WTC11 (cell line): ENCODE data around the gene KIN. TPM values are rescaled to one million over a fixed set of nuclear protein-coding genes. Genes with fewer than 3 reads are reported as not detected.

Source experiments
- ATAC-seq: fragments of 200-7000 bp; cut with Tn5 transposase; 2 replicates; pipeline ENCODE4 v1.10.0; 2021; ENCODE audit warnings: mild to moderate bottlenecking, moderate library complexity
- CTCF ChIA-PET: fragments of 300-600 bp; sonication (Branson Sonifier 250); formaldehyde crosslinking; loops from one replicate; lab custom pipeline; 2021; ENCODE audit warnings: antibody characterized with exemption; lab: Charles Lee
- POLR2A ChIA-PET: fragments of 350-600 bp; sonication (Branson Sonifier 250); formaldehyde crosslinking; loops from one replicate; lab custom pipeline; 2021; ENCODE audit warnings: antibody characterized with exemption; lab: Charles Lee
- DNase-seq: peaks from one replicate; pipeline ENCODE4 v3.0.0; 2021; ENCODE audit warnings: low spot score
- H3K27ac Mint-ChIP-seq: 2 replicates; pipeline ENCODE4 v1.8.0; 2021; ENCODE audit warnings: mixed read lengths
- H3K27me3 Mint-ChIP-seq: 2 replicates; pipeline ENCODE4 v1.8.0; 2021; ENCODE audit warnings: low read depth, mild to moderate bottlenecking, moderate library complexity, mixed read lengths
- H3K36me3 Mint-ChIP-seq: 2 replicates; pipeline ENCODE4 v1.8.0; 2021; ENCODE audit warnings: mixed read lengths
- H3K4me1 Mint-ChIP-seq: 2 replicates; pipeline ENCODE4 v1.8.0; 2022; ENCODE audit warnings: mixed read lengths
- H3K4me3 Mint-ChIP-seq: 2 replicates; pipeline ENCODE4 v1.8.0; 2021; ENCODE audit warnings: mild to moderate bottlenecking, moderate library complexity, mixed read lengths
- H3K9me3 Mint-ChIP-seq: 2 replicates; pipeline ENCODE4 v1.8.0; 2021; ENCODE audit warnings: mixed read lengths
- ELF4 ChIP-seq: sonication (generic); formaldehyde crosslinking; IDR thresholded peaks from 2 replicates; pipeline ENCODE4 v1.8.1; 2022; ENCODE audit warnings: low read depth, mild to moderate bottlenecking, moderate library complexity, missing genetic modification reagents
- ESRRA ChIP-seq: sonication (generic); formaldehyde crosslinking; IDR thresholded peaks from 2 replicates; pipeline ENCODE4 v1.8.1; 2022; ENCODE audit warnings: mild to moderate bottlenecking, missing genetic modification reagents, borderline replicate concordance
- FOXJ3 ChIP-seq: sonication (generic); formaldehyde crosslinking; IDR thresholded peaks from 2 replicates; pipeline ENCODE4 v1.9.0; 2021; ENCODE audit warnings: missing genetic modification reagents, mild to moderate bottlenecking, borderline replicate concordance
- IRF2 ChIP-seq: sonication (generic); formaldehyde crosslinking; IDR thresholded peaks from 2 replicates; pipeline ENCODE4 v1.8.0; 2022; ENCODE audit warnings: low read depth, missing genetic modification reagents, borderline replicate concordance
- MXD4 ChIP-seq: fragments of 250-450 bp; sonication (Bioruptor Pico); IDR thresholded peaks from 2 replicates; pipeline ENCODE4 v1.8.0; 2021; ENCODE audit warnings: mild to moderate bottlenecking, moderate library complexity, borderline replicate concordance
- NFATC4 ChIP-seq: fragments of 250-450 bp; sonication (Bioruptor Pico); IDR thresholded peaks from 2 replicates; pipeline ENCODE4 v1.9.0; 2021; ENCODE audit warnings: mild to moderate bottlenecking
- NR1H2 ChIP-seq: sonication (generic); formaldehyde crosslinking; IDR thresholded peaks from 2 replicates; pipeline ENCODE4 v1.9.0; 2021; ENCODE audit warnings: mild to moderate bottlenecking, moderate library complexity, missing genetic modification reagents
- NR2C2 ChIP-seq: sonication (generic); formaldehyde crosslinking; IDR thresholded peaks from 2 replicates; pipeline ENCODE4 v1.8.0; 2022; ENCODE audit warnings: mild to moderate bottlenecking, missing genetic modification reagents
- TCF7 ChIP-seq: sonication (generic); formaldehyde crosslinking; IDR thresholded peaks from 2 replicates; pipeline ENCODE4 v1.8.0; 2022; ENCODE audit warnings: mild to moderate bottlenecking, low read depth, missing genetic modification reagents, moderate library complexity
- ZNF219 ChIP-seq: sonication (generic); formaldehyde crosslinking; IDR thresholded peaks from 2 replicates; pipeline ENCODE4 v1.8.0; 2023; ENCODE audit warnings: missing genetic modification reagents, mild to moderate bottlenecking, borderline replicate concordance
- total RNA-seq: library from RNA; stranded (reverse); gene quantifications from 3 replicates; pipeline ENCODE4 v1.2.3, GENCODE V29; 2021
- TF ChIP-seq, protein P1 (sequence below): sonication (generic); formaldehyde crosslinking; IDR thresholded peaks from 2 replicates; pipeline ENCODE4 v1.8.0; 2023; ENCODE audit warnings: missing genetic modification reagents
- TF ChIP-seq, protein P2 (sequence below): sonication (generic); formaldehyde crosslinking; IDR thresholded peaks from 2 replicates; pipeline ENCODE4 v1.8.1; 2023; ENCODE audit warnings: mild to moderate bottlenecking, missing genetic modification reagents
- TF ChIP-seq, protein P3 (sequence below): fragments of 250-450 bp; sonication (Bioruptor Pico); IDR thresholded peaks from 2 replicates; pipeline ENCODE4 v1.9.0; 2021; ENCODE audit warnings: mild to moderate bottlenecking, borderline replicate concordance
- TF ChIP-seq, protein P4 (sequence below): sonication (generic); formaldehyde crosslinking; IDR thresholded peaks from 2 replicates; pipeline ENCODE4 v1.8.1; 2023; ENCODE audit warnings: mild to moderate bottlenecking, missing genetic modification reagents
- TF ChIP-seq, protein P5 (sequence below): fragments of 250-450 bp; sonication (Bioruptor Pico); IDR thresholded peaks from 2 replicates; pipeline ENCODE4 v1.9.0; 2021; ENCODE audit warnings: mild to moderate bottlenecking
- TF ChIP-seq, protein P6 (sequence below): fragments of 250-450 bp; sonication (Bioruptor Pico); IDR thresholded peaks from 2 replicates; pipeline ENCODE4 v1.9.0; 2021; ENCODE audit warnings: mild to moderate bottlenecking
- TF ChIP-seq, protein P7 (sequence below): fragments of 250-450 bp; sonication (Bioruptor Pico); conservative IDR thresholded peaks from 2 replicates; pipeline ENCODE4 v1.9.0; 2021; ENCODE audit warnings: mild to moderate bottlenecking

The KIN gene
- total RNA-seq, 1 experiment from 2014 or later: 13.1 TPM

DNA sequence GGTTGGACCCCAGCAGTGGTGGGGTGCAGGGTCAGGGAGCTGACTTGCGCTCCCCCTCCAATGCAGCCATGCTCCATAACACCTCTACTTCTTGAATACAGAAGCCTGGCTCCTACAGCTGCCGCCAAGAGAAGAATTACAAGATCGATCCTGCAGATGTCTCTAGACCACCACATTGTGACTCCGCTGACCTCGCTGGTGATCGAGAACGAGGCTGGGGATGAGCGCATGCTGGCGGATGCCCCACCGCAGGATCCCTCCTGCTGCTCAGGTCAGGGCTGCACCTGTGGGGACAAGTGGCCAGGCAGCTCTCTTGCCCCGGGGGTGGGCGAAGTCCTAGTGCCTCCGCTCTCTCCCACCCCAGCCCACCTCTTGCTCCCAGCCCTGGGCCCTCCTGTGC is 53.0 kb downstream of the KIN start:
- Mint-ChIP-seq H3K4me1 (no peaks in the 10 kb centered on the region), H3K4me3 (no peak overlapping the region), H3K27me3 (no peaks in the 10 kb centered on the region), H3K9me3 (no peaks in the 10 kb centered on the region), H3K27ac (no peak overlapping the region), H3K36me3 (no peaks in the 10 kb centered on the region)
- TF ChIP-seq IRF2 (CRISPR knock-in tag) (no peak), ZNF219 (no peak), FOXJ3 (CRISPR knock-in tag) (no peak), MXD4 (CRISPR knock-in tag) (no peak), NFATC4 (CRISPR knock-in tag) (no peak), NR2C2 (no peak), TCF7 (CRISPR knock-in tag) (no peak), ESRRA (CRISPR knock-in tag) (no peak)
- TF ChIP-seq, protein P1, sequence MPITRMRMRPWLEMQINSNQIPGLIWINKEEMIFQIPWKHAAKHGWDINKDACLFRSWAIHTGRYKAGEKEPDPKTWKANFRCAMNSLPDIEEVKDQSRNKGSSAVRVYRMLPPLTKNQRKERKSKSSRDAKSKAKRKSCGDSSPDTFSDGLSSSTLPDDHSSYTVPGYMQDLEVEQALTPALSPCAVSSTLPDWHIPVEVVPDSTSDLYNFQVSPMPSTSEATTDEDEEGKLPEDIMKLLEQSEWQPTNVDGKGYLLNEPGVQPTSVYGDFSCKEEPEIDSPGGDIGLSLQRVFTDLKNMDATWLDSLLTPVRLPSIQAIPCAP (CRISPR knock-in tag): no peak
- TF ChIP-seq, protein P2, sequence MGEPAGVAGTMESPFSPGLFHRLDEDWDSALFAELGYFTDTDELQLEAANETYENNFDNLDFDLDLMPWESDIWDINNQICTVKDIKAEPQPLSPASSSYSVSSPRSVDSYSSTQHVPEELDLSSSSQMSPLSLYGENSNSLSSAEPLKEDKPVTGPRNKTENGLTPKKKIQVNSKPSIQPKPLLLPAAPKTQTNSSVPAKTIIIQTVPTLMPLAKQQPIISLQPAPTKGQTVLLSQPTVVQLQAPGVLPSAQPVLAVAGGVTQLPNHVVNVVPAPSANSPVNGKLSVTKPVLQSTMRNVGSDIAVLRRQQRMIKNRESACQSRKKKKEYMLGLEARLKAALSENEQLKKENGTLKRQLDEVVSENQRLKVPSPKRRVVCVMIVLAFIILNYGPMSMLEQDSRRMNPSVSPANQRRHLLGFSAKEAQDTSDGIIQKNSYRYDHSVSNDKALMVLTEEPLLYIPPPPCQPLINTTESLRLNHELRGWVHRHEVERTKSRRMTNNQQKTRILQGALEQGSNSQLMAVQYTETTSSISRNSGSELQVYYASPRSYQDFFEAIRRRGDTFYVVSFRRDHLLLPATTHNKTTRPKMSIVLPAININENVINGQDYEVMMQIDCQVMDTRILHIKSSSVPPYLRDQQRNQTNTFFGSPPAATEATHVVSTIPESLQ (CRISPR knock-in tag): no peak
- TF ChIP-seq, protein P3, sequence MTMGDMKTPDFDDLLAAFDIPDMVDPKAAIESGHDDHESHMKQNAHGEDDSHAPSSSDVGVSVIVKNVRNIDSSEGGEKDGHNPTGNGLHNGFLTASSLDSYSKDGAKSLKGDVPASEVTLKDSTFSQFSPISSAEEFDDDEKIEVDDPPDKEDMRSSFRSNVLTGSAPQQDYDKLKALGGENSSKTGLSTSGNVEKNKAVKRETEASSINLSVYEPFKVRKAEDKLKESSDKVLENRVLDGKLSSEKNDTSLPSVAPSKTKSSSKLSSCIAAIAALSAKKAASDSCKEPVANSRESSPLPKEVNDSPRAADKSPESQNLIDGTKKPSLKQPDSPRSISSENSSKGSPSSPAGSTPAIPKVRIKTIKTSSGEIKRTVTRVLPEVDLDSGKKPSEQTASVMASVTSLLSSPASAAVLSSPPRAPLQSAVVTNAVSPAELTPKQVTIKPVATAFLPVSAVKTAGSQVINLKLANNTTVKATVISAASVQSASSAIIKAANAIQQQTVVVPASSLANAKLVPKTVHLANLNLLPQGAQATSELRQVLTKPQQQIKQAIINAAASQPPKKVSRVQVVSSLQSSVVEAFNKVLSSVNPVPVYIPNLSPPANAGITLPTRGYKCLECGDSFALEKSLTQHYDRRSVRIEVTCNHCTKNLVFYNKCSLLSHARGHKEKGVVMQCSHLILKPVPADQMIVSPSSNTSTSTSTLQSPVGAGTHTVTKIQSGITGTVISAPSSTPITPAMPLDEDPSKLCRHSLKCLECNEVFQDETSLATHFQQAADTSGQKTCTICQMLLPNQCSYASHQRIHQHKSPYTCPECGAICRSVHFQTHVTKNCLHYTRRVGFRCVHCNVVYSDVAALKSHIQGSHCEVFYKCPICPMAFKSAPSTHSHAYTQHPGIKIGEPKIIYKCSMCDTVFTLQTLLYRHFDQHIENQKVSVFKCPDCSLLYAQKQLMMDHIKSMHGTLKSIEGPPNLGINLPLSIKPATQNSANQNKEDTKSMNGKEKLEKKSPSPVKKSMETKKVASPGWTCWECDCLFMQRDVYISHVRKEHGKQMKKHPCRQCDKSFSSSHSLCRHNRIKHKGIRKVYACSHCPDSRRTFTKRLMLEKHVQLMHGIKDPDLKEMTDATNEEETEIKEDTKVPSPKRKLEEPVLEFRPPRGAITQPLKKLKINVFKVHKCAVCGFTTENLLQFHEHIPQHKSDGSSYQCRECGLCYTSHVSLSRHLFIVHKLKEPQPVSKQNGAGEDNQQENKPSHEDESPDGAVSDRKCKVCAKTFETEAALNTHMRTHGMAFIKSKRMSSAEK (CRISPR knock-in tag): no peak
- TF ChIP-seq, protein P4, sequence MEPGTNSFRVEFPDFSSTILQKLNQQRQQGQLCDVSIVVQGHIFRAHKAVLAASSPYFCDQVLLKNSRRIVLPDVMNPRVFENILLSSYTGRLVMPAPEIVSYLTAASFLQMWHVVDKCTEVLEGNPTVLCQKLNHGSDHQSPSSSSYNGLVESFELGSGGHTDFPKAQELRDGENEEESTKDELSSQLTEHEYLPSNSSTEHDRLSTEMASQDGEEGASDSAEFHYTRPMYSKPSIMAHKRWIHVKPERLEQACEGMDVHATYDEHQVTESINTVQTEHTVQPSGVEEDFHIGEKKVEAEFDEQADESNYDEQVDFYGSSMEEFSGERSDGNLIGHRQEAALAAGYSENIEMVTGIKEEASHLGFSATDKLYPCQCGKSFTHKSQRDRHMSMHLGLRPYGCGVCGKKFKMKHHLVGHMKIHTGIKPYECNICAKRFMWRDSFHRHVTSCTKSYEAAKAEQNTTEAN: no peak
- TF ChIP-seq, protein P5, sequence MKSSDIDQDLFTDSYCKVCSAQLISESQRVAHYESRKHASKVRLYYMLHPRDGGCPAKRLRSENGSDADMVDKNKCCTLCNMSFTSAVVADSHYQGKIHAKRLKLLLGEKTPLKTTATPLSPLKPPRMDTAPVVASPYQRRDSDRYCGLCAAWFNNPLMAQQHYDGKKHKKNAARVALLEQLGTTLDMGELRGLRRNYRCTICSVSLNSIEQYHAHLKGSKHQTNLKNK (CRISPR knock-in tag): no peak
- POLR2A ChIA-PET: no interaction called here
- CTCF ChIA-PET: interaction anchor here (0.8 to 1.4 kb wide), 2 partner anchors 209 to 325 kb away, joined by 3 to 6 read pairs; no protein-coding TSS in a partner anchor
- ATAC-seq: peak; percentile 60
- peak; percentile 29 for DNase-seq

DNA sequence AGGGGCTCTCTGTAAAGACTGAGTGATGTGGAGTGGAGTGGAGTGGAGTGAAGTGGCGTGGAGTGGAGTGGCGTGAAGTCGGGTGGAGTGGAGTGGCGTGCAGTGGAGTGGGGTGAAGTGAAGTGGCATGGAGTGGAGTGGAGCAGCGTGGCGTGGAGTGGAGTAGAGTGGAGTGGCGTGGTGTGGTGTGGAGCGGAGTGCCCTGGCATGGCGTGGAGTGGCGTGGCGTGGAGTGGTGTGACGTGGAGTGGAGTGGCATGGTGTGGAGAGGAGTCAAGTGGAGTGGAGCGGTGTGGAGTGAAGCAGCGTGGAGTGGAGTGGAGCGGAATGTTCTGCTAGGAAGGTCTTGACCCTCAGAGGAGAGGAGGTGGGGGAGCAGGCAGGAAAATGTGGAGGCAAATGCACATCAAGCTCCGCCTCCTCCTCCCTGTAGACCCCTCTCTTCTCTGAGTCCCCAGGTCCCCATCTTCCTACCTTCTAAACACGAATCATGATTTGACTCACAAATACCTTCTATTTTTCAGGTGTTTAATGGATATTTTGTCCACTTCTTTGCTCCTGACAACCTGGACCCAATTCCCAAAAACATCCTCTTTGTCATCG is 64.8 kb downstream of the KIN start:
- POLR2A ChIA-PET: no interaction called here
- no peak for ATAC-seq
- no peaks in the 10 kb centered on the region for H3K9me3 Mint-ChIP-seq
- no peak for DNase-seq
- no peaks in the 10 kb centered on the region; the same call in 1 of the 2 replicates for H3K27me3 Mint-ChIP-seq
- H3K4me3 Mint-ChIP-seq: no peak overlapping the region
- CTCF ChIA-PET: no interaction called here
- no peak overlapping the region for H3K27ac Mint-ChIP-seq
- 0 out of 2 replicates have a peak, but pooled peaks cover 4% of the 10 kb centered on the region for H3K4me1 Mint-ChIP-seq
- no peaks in the 10 kb centered on the region for H3K36me3 Mint-ChIP-seq
- TF ChIP-seq, protein P6, sequence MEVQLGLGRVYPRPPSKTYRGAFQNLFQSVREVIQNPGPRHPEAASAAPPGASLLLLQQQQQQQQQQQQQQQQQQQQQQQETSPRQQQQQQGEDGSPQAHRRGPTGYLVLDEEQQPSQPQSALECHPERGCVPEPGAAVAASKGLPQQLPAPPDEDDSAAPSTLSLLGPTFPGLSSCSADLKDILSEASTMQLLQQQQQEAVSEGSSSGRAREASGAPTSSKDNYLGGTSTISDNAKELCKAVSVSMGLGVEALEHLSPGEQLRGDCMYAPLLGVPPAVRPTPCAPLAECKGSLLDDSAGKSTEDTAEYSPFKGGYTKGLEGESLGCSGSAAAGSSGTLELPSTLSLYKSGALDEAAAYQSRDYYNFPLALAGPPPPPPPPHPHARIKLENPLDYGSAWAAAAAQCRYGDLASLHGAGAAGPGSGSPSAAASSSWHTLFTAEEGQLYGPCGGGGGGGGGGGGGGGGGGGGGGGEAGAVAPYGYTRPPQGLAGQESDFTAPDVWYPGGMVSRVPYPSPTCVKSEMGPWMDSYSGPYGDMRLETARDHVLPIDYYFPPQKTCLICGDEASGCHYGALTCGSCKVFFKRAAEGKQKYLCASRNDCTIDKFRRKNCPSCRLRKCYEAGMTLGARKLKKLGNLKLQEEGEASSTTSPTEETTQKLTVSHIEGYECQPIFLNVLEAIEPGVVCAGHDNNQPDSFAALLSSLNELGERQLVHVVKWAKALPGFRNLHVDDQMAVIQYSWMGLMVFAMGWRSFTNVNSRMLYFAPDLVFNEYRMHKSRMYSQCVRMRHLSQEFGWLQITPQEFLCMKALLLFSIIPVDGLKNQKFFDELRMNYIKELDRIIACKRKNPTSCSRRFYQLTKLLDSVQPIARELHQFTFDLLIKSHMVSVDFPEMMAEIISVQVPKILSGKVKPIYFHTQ (CRISPR knock-in tag): no peak
- TF ChIP-seq, protein P7, sequence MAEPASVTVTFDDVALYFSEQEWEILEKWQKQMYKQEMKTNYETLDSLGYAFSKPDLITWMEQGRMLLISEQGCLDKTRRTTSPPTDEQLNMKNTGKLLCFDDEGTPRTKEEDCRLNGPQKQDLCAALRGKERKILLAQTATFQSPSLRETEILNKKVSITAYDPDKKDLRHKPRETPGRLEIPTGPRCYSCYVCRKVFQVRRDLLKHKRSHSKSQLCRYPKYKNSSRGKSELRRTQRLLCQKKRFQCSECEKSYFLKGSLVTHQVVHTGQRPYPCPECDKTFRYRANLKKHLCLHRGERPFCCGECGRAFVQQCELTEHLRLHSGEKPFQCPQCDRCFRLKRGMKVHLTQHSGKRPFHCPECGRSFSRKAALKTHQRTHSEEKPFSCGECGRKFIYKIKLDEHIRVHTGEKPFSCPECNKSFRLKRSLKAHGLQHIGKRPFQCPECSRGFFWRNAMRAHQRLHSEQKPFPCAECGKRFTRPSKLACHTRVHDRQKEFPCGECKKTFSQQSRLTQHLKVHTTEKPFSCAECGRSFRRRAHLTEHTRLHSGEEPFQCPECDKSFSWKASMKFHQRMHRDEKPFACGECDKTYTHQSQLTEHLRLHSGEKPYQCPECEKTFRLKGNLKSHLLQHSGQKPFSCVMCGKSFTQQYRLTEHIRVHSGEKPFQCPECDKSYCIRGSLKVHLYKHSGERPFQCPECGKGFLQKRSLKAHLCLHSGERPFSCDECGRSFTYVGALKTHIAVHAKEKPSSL: no peak
- TF ChIP-seq ELF4: no peak
- no peak for TF ChIP-seq ESRRA (CRISPR knock-in tag)
- no peak for TF ChIP-seq NR1H2 (CRISPR knock-in tag)
